ENCODE measurements around the gene CERT1.

CERT1 gene

GRCh38 chr5:75380099-75380498 lies 131.3 kb downstream of the CERT1 start:
- no peak for DNase-seq

GRCh38 chr5:75375414-75375813 lies 136.0 kb downstream of the CERT1 start:
- no peak for DNase-seq

GRCh38 chr5:75374394-75374814 lies 137.0 kb downstream of the CERT1 start:
- no peak for DNase-seq

GRCh38 chr5:75373862-75374261 lies 137.6 kb downstream of the CERT1 start:
- DNase-seq: no peak

GRCh38 chr5:75368391-75368790 lies 143.0 kb downstream of the CERT1 start:
- DNase-seq: no peak

GRCh38 chr5:75367401-75367800 lies 144.0 kb downstream of the CERT1 start:
- no peak for DNase-seq

GRCh38 chr5:75366787-75367186 lies 144.6 kb downstream of the CERT1 start:
- no peak for DNase-seq

GRCh38 chr5:75365740-75366139 lies 145.7 kb downstream of the CERT1 start:
- DNase-seq: no peak

GRCh38 chr5:75364571-75365280 lies 146.7 kb downstream of the CERT1 start:
- no peak for DNase-seq

GRCh38 chr5:75363726-75364495 lies 147.5 kb downstream of the CERT1 start:
- DNase-seq: no peak

GRCh38 chr5:75363111-75363510 lies 148.3 kb downstream of the CERT1 start:
- DNase-seq: no peak

- DNase-seq: no peak
These were observed 148.9 kb downstream of the CERT1 start for GRCh38 chr5:75362474-75362975.

GRCh38 chr5:75361310-75361709 lies 150.1 kb downstream of the CERT1 start:
- DNase-seq: no peak

GRCh38 chr5:75358117-75358516 lies 153.3 kb downstream of the CERT1 start:
- DNase-seq: no peak

- no peak for DNase-seq
These were observed 154.7 kb downstream of the CERT1 start for GRCh38 chr5:75356719-75357118.

GRCh38 chr5:75355236-75355635 lies 156.2 kb downstream of the CERT1 start:
- no peak for DNase-seq

GRCh38 chr5:75351139-75351926 lies 160.1 kb downstream of the CERT1 start:
- DNase-seq: no peak

GRCh38 chr5:75349663-75350062 lies 161.8 kb downstream of the CERT1 start:
- DNase-seq: no peak

GRCh38 chr5:75348241-75348640 lies 163.2 kb downstream of the CERT1 start:
- peak; percentile 64 for DNase-seq

- no peak for DNase-seq
These were observed 168.6 kb downstream of the CERT1 start for GRCh38 chr5:75342836-75343235.

- no peak for DNase-seq
These were observed 169.5 kb downstream of the CERT1 start for GRCh38 chr5:75341934-75342333.

- no peak for DNase-seq
These were observed 170.5 kb downstream of the CERT1 start for GRCh38 chr5:75340714-75341478.

- no peak for DNase-seq
These were observed 173.0 kb downstream of the CERT1 start for GRCh38 chr5:75338408-75338807.

Data from kidney glomerular epithelial cell (primary cell).